ENCODE results near the gene SLC35F5. TPM values are rescaled to one million over a fixed set of nuclear protein-coding genes. Genes with fewer than 3 reads are reported as not detected.

Gene SLC35F5
- total RNA-seq, 1 donor from 2014 or later: 54.0 TPM

GRCh38 chr2:113762377-113763118 is 6.1 kb upstream of the SLC35F5 start:
- DNase-seq (ENCODE audit: missing footprints) (no peak), ATAC-seq (no peak)
- intact Hi-C loops (cut with DNase I): no loop called here

DNA sequence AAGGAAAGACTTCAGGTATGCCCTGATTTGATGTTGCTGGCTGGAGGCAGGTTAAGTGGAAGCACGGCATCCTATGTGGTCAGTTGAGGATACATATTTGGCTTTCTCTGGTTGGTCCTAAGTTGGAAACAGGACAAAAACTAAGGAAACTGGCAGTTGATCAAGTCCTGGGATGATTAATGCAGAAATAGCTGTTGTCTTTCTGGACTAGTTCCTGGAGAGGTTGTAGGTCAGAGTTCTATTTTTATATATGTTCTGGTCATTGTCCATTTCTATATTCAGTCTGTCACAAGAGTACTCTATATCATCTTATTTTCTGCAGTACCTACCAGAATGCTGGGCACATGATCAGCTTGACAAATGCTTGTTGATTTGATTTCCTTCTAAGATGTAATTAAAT is 4.0 kb upstream of the SLC35F5 start:
- ATAC-seq (no peak), DNase-seq (ENCODE audit: missing footprints) (no peak)
- intact Hi-C loops (cut with DNase I): no loop called here

- intact Hi-C loops (cut with DNase I): loop anchor here (2.0 to 10.0 kb wide), 2 partner anchors 62 to 188 kb away; no protein-coding TSS in a partner anchor
- DNase-seq (ENCODE audit: missing footprints): no peak
- no peak for ATAC-seq
Measured at GRCh38 chr2:113757138-113757657, 756 bp upstream of the SLC35F5 start.

DNA sequence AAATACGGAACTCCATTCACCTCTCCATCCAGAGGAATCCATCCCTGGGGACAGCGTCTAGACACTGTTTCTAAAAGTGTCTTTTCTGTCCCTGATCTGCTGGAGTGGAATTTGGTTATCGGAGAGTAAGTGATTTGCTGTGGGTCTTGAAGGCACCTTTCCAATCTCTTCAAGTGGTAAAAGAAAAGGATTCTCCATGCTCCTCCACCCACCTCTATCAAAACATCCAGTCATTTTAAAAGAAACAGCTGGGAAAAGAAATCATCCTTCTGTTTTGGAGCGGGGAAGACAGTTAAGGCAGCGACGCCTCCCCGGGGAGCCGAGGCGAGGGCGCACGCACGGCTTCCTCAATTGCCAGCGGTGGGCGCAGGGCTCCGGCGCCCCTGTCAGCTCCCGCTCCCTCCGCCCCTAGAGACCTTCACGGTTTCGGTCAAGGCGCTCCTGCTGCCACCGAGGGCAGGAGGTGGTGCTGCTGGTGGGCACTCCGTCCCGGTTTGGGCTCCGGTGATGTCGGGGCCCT is 547 bp downstream of the SLC35F5 start:
- DNase-seq (ENCODE audit: missing footprints) (no peak), ATAC-seq (peak; percentile 46)
- intact Hi-C loops (cut with DNase I): loop anchor here (1.0 to 10.0 kb wide), 3 partner anchors 63 to 189 kb away; partner anchors contain the start of gene ACTR3

DNA sequence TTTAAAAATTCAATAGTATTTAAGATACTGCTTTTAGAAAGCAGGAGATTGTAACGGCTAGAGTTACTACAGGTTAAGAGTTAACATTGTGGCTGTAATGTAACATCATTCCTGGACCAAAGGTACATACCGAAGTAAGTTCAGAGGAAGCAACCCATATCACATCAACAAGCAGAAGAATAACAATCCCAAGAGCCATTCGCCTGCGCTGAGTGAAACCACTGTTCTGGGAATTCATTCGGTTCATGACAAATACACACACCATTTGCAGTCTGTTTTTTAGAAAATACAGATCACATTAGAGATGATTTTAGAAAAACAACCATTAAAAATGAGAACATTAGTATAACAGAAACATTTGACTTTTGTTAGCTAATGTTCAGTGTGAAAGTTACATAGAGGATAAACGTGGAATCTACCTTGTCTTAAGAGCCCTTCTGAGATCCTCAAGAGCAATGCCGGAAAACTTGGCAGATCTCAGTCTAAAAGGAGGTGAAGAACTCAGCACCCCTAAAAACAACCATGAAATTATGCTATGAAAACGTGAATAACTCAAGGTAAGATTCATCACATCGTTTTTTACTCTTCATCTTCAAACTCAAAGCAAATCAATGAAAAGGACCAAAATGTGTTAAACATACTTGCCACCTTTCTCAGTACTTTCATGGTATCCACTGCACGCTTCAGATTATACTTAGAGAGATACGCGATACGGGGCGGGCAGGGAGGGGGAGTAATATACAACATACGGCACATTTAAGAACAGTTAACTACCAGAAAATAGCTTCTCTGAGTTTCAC is 1.2 kb downstream of the SLC35F5 start:
- ATAC-seq (no peak), DNase-seq (ENCODE audit: missing footprints) (no peak)
- intact Hi-C loops (cut with DNase I): loop anchor here (10.0 kb wide), 1 partner anchor 190 kb away; no protein-coding TSS in a partner anchor

DNA sequence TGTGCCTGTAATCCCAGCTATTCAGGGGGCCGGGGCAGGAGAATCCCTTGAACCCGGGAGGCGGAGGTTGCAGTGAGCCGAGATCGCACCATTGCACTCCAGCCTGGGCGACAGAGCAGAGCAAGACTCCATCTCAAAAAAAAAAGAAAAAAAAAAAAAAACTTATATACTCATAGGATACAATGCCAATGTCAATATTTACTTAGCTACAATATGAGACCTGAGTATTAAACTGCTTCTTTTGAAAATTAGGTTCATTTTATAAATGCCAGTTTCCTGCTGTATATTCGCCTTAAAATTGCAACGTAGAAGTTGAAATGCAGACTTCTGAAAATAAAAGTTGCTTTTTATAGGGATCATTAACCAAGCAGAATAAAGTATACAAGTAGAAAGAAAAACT is 2.3 kb downstream of the SLC35F5 start:
- intact Hi-C loops (cut with DNase I): loop anchor here (10.0 kb wide), 1 partner anchor 191 kb away; no protein-coding TSS in a partner anchor
- DNase-seq (ENCODE audit: missing footprints) (no peak), ATAC-seq (no peak)

DNA sequence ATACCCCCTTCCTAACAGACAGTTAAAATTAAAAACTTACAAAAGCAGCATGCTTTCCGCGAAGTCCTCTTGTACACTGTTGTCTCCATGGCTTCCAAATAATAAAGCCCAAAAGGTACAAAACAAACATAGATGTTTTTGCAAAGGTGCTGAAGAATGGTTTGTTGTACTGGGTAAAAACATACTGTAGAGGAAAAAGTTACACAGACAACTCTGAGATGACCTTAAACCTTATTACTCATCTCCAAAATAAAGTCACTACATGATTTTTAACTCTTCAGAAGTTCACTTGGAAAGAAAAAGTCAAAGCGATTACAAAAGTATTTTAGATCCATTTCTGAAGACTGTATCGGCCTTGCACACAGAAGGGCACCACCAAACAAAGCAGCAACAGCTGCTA is 6.1 kb downstream of the SLC35F5 start:
- intact Hi-C loops (cut with DNase I): loop anchor here (10.0 kb wide), 1 partner anchor 194 kb away; no protein-coding TSS in a partner anchor
- DNase-seq (ENCODE audit: missing footprints): no peak
- no peak for ATAC-seq

DNA sequence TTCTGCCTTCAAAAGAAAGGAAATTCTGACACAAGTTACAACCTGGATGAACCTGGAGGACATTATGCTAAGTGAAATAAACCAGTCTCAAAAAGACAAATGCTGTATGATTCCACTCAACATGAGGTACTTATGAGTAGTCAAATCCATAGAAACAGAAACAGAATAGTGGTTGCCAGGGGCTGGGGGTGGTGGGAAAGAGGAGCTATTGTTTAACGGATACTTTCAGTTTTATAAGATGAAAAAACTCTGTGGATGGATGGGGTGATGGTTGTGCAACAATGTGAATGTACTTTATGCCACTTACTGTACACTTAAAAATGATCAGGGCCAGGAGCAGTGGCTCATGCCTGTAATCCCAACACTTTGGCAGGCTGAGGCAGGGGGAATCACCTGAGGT is 15.4 kb downstream of the SLC35F5 start:
- no peak for ATAC-seq
- intact Hi-C loops (cut with DNase I): no loop called here

GRCh38 chr2:113739849-113740248 is 16.6 kb downstream of the SLC35F5 start:
- DNase-seq (ENCODE audit: missing footprints) (no peak), ATAC-seq (no peak)
- intact Hi-C loops (cut with DNase I): no loop called here

More for the DNA sequence above, 15.4 kb downstream of the SLC35F5 start:
- DNase-seq (ENCODE audit: missing footprints): no peak

GRCh38 chr2:113734185-113734584 is 22.3 kb downstream of the SLC35F5 start:
- intact Hi-C loops (cut with DNase I): no loop called here
- DNase-seq (ENCODE audit: missing footprints): no peak
- no peak for ATAC-seq

- no peak for DNase-seq (ENCODE audit: missing footprints)
- intact Hi-C loops (cut with DNase I): no loop called here
- no peak for ATAC-seq
Measured at GRCh38 chr2:113724010-113724409, 32.4 kb downstream of the SLC35F5 start.

DNA sequence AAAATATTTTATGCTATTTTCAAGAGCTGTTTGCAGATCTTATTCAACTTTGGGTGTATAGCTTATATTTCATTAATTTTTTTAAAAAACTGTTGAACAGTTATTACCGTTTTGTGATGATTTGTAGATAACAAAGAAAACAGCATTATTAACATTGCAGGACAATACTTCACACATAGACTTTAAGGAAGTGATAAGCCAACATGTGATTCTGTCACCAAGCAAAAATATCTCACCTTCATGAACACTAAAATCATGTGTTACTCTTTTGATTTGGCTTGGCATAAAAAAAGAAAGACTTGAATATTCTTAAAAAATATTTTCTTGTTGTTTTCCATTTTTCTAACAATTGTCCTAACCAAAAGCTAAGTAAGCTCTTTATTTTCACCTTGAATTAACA is 33.0 kb downstream of the SLC35F5 start:
- no peak for DNase-seq (ENCODE audit: missing footprints)
- intact Hi-C loops (cut with DNase I): no loop called here
- ATAC-seq: no peak

- DNase-seq (ENCODE audit: missing footprints): no peak
- ATAC-seq: no peak
- intact Hi-C loops (cut with DNase I): no loop called here
Measured at GRCh38 chr2:113720167-113720566, 36.3 kb downstream of the SLC35F5 start.

- intact Hi-C loops (cut with DNase I): no loop called here
- DNase-seq (ENCODE audit: missing footprints): no peak
- ATAC-seq: no peak
Measured at GRCh38 chr2:113716291-113716690, 40.2 kb downstream of the SLC35F5 start.

- intact Hi-C loops (cut with DNase I): no loop called here
- ATAC-seq: no peak
- no peak for DNase-seq (ENCODE audit: missing footprints)
Measured at GRCh38 chr2:113712941-113713340, 43.5 kb downstream of the SLC35F5 start.

DNA sequence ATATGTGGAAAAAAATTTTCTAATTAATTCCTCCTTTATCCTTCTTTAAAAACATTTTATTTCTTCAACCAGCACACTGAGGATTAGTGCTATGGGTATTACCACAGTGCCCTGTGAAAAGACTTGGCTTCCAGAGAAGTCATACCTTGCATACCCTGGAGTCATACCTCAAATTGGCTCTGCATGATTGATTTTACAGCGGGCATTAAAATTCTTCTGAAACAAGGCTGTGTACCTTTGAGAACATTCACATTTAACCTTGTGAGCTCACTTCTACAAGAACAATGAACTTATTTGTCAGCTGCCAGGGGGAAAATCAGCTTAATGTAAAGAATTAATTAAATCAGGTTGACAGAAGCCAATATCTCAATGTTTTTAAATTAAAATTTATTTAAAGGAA is 44.6 kb downstream of the SLC35F5 start:
- DNase-seq (ENCODE audit: missing footprints) (no peak), ATAC-seq (no peak)
- intact Hi-C loops (cut with DNase I): no loop called here

- DNase-seq (ENCODE audit: missing footprints): no peak
- ATAC-seq: no peak
- intact Hi-C loops (cut with DNase I): no loop called here
Measured at GRCh38 chr2:113709022-113709421, 47.4 kb downstream of the SLC35F5 start.

- intact Hi-C loops (cut with DNase I): no loop called here
- no peak for ATAC-seq
- no peak for DNase-seq (ENCODE audit: missing footprints)
Measured at GRCh38 chr2:113707106-113707505, 49.3 kb downstream of the SLC35F5 start.

- intact Hi-C loops (cut with DNase I): no loop called here
- DNase-seq (ENCODE audit: missing footprints) (no peak), ATAC-seq (no peak)
Measured at GRCh38 chr2:113705982-113706523, 50.4 kb downstream of the SLC35F5 start.
